Activated T-helper 1 cell treated with anti-CD3 and anti-CD28 coated beads, Interleukin-12 subunit alpha, Interleukin-12 subunit beta, Interleukin-2, Interleukin-4 antibody, amounts not matched to agents 30 ng/mL and 10 ng/mL and 1 ng/mL, durations not matched to agents 14 hours and 24 hours and 36 hours (primary cell): ENCODE data around the gene ELF3. TPM values are rescaled to one million over a fixed set of nuclear protein-coding genes. Genes with fewer than 3 reads are reported as not detected.

Experiments used
- DNase-seq: peaks from one replicate; pipeline ENCODE4 v3.0.0; 2021; ENCODE audit warnings: low spot score
- H3K27ac Mint-ChIP-seq: one replicate; pipeline ENCODE4 v1.8.0; 2021; ENCODE audit warnings: mild to moderate bottlenecking, mixed read lengths
- H3K27me3 Mint-ChIP-seq: one replicate; pipeline ENCODE4 v1.8.0; 2022; ENCODE audit warnings: mild to moderate bottlenecking, moderate library complexity, mixed read lengths; ENCODE audit not compliant: insufficient read depth
- H3K36me3 Mint-ChIP-seq: one replicate; pipeline ENCODE4 v1.8.0; 2021; ENCODE audit warnings: low read depth, mixed read lengths
- H3K4me1 Mint-ChIP-seq: one replicate; pipeline ENCODE4 v1.8.0; 2021; ENCODE audit warnings: low read depth, mixed read lengths
- H3K4me3 Mint-ChIP-seq: one replicate; pipeline ENCODE4 v1.8.0; 2021; ENCODE audit warnings: mild to moderate bottlenecking, moderate library complexity, mixed read lengths
- H3K9me3 Mint-ChIP-seq: one replicate; pipeline ENCODE4 v1.8.0; 2021; ENCODE audit warnings: mixed read lengths
- intact Hi-C: fragments of 100-400 bp; cut with micrococcal nuclease; formaldehyde crosslinking; loops from one replicate; pipeline ENCODE4 v1.15.1; 2024
- total RNA-seq: library from RNA; stranded (reverse); gene quantifications from 2 replicates; pipeline ENCODE4 v1.2.3, GENCODE V29; 2022

ELF3 gene
- total RNA-seq, 1 donor from 2014 or later, result 0.23 TPM

DNA sequence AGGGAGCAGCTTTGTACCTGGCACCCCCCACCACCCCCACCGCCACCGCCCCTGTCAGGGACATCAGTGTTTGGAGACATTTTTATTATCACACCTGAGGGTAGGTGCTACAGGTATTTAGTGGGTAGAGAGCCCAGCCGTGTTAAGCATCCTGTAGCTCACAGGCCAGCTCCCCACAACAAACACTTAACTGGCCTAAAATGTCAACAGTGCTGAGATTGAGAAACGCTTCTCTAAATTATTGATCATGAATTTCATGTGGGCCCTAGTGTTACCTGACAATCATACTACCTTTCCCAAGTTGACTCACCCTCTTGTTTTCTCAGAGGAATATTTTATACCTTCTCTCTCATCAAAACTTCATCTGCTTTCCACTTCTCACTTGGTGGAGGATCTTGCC is 21.4 kb downstream of the ELF3 start:
- Mint-ChIP-seq H3K27ac (no peak overlapping the region), H3K4me1 (no peaks in the 10 kb centered on the region), H3K4me3 (no peak overlapping the region), H3K36me3 (no peaks in the 10 kb centered on the region), H3K9me3 (no peaks in the 10 kb centered on the region), H3K27me3 (peaks cover 4% of the 10 kb centered on the region)
- DNase-seq, result no peak
- intact Hi-C loops, result no loop called here

DNA sequence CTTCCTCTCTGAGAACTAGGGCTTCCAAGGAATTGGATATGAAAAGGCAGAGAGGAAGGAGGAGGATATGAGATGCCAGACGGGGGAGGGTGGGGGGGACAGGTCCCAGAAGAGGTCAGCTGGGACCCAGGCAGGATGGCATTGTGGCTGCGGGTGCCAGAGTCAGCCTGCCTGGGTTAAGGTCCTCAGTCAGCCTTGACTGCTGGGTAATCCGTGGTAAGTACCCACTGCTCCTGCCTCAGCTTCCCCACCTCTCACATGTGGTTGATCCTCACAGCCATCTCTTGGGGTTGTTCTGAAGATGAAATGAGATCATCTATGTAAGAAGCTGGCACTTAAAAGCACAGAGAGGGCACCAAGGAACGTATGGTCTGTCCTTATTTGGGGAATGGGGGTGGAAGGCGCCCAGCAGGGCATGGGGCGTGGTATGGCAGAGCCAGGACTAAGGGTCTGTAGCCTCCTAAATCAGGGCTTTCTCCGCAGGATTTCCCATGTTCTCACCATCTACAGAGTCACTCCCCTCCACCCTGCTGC is 23.8 kb downstream of the ELF3 start:
- Mint-ChIP-seq H3K27ac (no peak overlapping the region), H3K9me3 (no peaks in the 10 kb centered on the region), H3K4me1 (no peaks in the 10 kb centered on the region), H3K36me3 (no peaks in the 10 kb centered on the region), H3K27me3 (peaks cover 2% of the 10 kb centered on the region), H3K4me3 (no peak overlapping the region)
- no peak for DNase-seq
- intact Hi-C loops, result no loop called here

DNA sequence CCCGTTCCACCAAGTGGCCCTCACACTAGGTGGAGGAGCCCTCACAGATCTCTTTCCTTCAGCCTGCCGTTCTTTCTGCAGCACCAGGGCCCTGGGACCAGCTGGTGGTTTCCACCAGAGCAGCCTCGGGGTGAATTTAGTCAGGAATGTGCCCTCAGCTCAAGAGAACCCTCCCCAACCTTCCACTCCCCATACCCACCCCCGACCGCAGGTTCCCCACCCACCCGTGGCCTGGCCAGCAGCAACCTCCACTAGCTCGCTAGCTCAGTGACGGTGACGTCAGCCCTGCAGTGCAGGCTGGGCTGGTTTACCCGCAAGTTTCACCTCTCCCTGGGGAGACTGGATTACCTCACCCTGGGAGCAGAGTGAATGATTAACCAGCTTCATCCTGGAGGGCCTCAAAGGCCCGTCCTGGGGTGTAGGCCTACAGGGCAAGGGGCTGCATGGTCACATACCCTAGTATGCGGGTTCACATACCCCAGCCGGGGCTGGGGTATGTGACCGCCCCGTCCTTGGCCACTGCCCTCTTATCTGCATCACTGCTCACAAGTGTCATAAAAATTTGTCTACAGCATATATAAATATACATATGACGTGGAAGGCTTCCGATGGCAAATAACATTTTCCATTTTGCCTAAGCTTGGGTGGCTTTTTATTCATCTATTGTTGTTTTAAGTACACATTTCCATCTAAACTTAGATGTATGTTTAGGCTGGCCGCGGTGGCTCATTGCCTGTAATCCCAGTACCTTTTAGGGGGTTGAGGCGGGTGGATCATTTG is 24.5 kb downstream of the ELF3 start:
- Mint-ChIP-seq H3K27ac (no peak overlapping the region), H3K9me3 (no peaks in the 10 kb centered on the region), H3K27me3 (no peaks in the 10 kb centered on the region), H3K36me3 (no peaks in the 10 kb centered on the region), H3K4me1 (no peaks in the 10 kb centered on the region), H3K4me3 (no peak overlapping the region)
- no peak for DNase-seq
- intact Hi-C loops, result no loop called here

DNA sequence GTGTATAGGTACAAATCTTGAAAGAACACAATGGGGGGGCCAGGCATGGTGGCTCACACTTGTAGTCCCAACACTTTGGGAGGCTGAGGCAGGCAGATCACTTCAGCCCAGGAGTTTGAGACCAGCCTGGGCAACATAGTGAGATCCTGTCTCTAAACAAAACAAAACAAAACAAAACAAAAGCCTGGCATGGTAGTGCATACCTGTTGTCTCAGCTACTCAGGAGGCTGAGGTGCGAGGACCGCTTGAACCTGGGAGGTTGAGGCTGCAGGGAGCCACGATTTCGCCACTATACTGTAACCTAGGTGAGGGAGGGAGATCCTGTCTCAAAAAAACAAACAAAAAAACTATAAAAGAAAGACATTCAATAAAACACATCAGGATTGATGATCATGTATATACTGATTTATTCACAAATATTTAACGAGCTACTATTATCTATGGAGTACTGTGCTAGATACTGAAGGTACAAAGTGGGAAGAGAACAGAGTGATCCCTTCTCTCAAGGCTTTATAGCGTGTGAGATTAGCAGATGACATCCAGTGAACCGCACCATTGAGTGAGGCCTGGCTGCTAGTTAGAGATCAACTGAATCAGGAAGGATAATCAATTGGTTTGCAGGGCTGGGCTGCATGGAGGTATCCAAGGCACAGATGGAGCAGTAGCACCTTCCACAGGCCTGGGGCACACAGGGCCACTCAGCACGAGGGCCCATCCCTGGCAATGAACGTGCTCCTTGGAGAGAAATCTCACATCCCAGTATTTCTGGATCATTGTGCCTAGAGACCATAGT is 26.4 kb downstream of the ELF3 start:
- DNase-seq, result no peak
- intact Hi-C loops, result no loop called here
- Mint-ChIP-seq H3K27me3 (no peaks in the 10 kb centered on the region), H3K36me3 (no peaks in the 10 kb centered on the region), H3K4me3 (no peak overlapping the region), H3K4me1 (no peaks in the 10 kb centered on the region), H3K9me3 (no peaks in the 10 kb centered on the region), H3K27ac (no peak overlapping the region)

DNA sequence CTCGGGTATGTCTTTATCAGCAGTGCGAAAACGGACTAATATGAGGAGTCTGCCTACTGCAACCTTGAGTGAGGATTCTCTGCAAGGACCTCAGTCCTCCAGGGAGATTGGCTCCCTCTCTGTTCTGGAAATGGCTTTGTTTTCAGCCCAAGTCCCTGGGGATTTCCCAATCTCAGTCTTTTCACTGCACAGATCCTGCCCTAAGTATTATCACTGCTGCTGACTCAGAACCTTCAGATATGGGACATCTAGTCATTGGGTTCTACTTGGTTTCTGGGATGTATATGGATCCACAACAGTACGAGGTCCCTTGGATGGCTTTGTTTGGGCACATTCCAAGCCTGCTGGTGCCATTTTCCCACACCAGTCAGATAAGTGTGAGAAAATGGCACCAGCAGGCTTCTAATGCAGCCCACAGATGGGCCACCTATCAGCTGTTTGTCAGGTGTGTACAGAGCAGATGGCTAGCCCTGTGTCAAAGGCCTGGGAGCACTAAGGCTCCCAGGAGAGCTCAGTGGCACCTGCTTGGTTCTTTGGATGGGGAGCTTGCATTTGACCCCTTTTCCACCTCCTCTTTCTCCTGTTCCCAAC is 27.4 kb downstream of the ELF3 start:
- H3K4me1 Mint-ChIP-seq, result no peaks in the 10 kb centered on the region
- H3K9me3 Mint-ChIP-seq, result no peaks in the 10 kb centered on the region
- no peak for DNase-seq
- H3K36me3 Mint-ChIP-seq, result no peaks in the 10 kb centered on the region
- no peak overlapping the region for H3K27ac Mint-ChIP-seq
- intact Hi-C loops, result no loop called here
- no peak overlapping the region for H3K4me3 Mint-ChIP-seq
- H3K27me3 Mint-ChIP-seq, result no peaks in the 10 kb centered on the region

DNA sequence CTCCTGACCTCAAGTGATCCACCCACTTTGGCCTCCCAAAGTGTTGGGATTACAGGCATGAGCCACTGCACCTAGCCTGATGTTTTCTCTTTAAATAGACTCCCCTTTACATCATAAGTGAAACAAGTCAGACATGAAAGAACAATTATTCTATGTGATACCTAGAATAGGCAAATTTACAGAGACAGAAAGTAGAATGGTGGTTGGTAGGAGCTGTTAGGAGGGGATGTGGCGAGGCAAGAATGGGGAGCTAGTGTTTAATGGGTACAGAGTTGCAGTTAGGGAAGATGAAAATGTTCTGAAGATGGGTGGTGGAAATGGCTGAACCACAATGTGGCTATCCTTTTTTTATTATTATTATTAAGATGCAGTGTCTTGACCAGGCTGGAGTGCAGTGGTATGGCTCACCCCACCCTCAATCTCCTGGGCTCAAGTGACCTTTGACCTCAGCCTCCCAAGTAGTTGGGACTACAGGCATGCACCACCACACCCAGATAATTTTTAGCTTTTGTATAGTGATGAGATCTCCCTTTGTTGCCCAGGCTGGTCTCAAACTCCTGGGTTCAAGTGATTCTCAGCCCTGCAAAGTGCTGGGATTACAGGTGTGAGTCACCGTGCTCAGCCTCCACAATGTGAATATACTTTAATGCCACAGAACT is 28.4 kb downstream of the ELF3 start:
- H3K27me3 Mint-ChIP-seq, result no peaks in the 10 kb centered on the region
- H3K4me3 Mint-ChIP-seq, result no peak overlapping the region
- no peaks in the 10 kb centered on the region for H3K36me3 Mint-ChIP-seq
- H3K4me1 Mint-ChIP-seq, result no peaks in the 10 kb centered on the region
- H3K27ac Mint-ChIP-seq, result no peak overlapping the region
- intact Hi-C loops, result no loop called here
- no peak for DNase-seq
- H3K9me3 Mint-ChIP-seq, result no peaks in the 10 kb centered on the region

DNA sequence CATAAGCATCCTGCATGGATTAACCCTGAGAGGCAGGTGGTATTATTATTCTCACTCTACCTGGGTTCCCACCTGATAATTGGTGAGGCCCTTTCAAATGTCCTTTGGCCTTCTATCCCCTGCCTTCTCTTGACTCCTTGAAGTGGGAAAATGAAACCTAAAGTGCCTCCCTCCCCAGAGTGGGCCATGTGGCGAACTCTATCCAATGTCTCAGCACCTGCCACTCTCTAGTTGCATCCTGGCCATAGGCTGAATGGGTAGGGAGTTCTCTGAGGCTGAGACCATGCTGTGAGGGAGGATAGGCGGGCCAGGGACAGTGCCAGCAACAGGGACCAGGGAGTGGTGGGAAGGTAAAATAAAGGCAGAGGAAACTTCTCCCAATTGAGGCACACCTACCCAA is 35.3 kb downstream of the ELF3 start:
- H3K27me3 Mint-ChIP-seq, result no peaks in the 10 kb centered on the region

DNA sequence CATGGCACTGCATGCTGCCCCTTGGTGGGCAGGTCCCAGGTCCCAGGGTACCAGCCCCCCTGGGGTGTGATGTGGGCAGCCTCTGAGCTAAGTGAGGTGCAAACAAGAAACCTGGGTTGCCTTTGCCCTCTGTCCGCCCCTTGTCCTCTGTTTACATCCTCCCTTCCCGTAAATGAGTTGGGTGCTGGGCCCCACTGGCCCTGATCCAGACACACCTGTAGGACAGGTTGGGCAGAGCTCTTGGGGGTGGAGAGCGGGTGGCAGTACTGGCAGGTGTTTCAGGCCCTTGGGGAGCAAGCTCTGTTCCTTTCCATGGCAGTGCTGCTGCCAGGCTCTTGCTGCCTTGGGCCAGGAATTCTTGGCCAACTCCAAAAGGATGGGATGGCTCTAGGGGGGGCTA is 35.8 kb downstream of the ELF3 start:
- intact Hi-C loops, result no loop called here
- H3K36me3 Mint-ChIP-seq, result no peaks in the 10 kb centered on the region
- H3K27me3 Mint-ChIP-seq, result no peaks in the 10 kb centered on the region
- no peak overlapping the region for H3K27ac Mint-ChIP-seq
- no peak for DNase-seq
- H3K4me1 Mint-ChIP-seq, result no peaks in the 10 kb centered on the region
- no peaks in the 10 kb centered on the region for H3K9me3 Mint-ChIP-seq
- H3K4me3 Mint-ChIP-seq, result no peak overlapping the region

More for the DNA sequence above, 35.3 kb downstream of the ELF3 start:
- DNase-seq, result no peak
- Mint-ChIP-seq H3K27ac (no peak overlapping the region), H3K9me3 (no peaks in the 10 kb centered on the region), H3K36me3 (no peaks in the 10 kb centered on the region), H3K4me3 (no peak overlapping the region), H3K4me1 (no peaks in the 10 kb centered on the region)
- intact Hi-C loops, result no loop called here

DNA sequence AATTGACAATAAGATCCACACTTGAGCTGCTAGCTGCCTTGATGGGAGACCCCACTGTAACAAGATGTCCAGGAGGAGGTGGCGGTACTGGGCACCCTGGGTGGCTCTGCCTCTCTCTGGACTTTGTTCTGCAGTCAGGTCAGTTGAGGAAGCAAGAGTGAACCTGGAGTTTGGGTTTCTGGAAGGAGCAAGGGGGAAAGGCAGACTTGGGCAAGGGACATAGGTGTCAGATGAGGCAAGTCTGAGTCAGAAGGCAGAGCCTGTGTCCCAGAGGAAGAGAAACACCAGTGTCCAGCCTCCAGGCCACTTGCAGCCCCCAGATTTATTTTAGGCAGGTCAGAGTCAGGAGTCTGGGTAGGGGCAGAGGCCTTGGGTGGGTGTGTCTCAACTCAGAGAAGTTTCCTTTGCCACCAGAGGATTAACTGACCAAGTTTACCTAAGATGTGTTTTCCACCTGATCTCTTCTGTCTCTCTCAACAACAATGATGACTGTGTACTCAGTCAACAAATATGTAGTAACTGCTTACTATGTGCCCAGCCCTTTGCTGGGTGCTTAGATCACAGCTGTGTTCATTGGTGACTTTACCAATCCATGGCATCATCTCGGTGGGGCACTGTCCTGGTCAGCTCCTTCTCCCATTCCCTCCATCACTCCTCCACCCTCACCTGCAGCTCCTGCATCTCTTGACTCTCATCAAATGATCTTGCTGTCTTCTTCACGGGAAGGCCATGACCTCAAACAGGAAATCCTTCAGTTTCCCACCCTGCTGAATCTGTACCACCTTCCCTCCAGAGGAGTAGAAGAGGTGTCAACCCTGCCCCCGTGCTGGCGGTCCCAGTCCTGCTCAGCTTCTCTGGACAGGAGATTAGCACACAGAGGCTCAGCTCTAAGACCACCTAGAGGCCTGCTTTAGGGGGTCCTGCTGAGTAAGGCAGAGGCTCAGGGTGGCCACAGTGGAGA is 36.6 kb downstream of the ELF3 start:
- no peaks in the 10 kb centered on the region for H3K27me3 Mint-ChIP-seq
- intact Hi-C loops, result no loop called here
- H3K36me3 Mint-ChIP-seq, result no peaks in the 10 kb centered on the region
- no peak for DNase-seq
- no peaks in the 10 kb centered on the region for H3K9me3 Mint-ChIP-seq
- no peak overlapping the region for H3K4me3 Mint-ChIP-seq
- no peaks in the 10 kb centered on the region for H3K4me1 Mint-ChIP-seq
- H3K27ac Mint-ChIP-seq, result no peak overlapping the region

DNA sequence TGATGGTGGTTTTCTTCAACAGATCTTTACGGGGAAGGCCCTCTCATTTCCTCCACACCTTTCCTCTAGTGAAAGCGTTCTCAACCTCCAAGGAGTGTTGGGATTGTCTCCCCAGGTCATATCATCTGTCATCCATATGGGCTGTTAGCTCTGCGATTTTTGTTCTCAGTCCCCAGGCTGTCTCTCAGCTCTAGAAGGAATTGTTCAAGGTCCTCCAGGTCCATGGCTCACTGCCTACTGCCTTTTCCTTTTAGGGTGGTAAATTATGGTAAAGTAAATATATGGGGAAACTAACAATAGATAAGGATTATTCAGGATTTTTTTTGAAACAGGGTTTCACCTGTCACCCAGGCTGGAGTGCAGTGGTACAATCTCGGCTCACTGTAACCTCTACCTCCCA is 37.6 kb downstream of the ELF3 start:
- no peaks in the 10 kb centered on the region for H3K4me1 Mint-ChIP-seq
- intact Hi-C loops, result no loop called here
- no peaks in the 10 kb centered on the region for H3K36me3 Mint-ChIP-seq
- H3K27ac Mint-ChIP-seq, result no peak overlapping the region
- no peaks in the 10 kb centered on the region for H3K9me3 Mint-ChIP-seq
- H3K4me3 Mint-ChIP-seq, result no peak overlapping the region
- DNase-seq, result no peak
- H3K27me3 Mint-ChIP-seq, result no peaks in the 10 kb centered on the region

DNA sequence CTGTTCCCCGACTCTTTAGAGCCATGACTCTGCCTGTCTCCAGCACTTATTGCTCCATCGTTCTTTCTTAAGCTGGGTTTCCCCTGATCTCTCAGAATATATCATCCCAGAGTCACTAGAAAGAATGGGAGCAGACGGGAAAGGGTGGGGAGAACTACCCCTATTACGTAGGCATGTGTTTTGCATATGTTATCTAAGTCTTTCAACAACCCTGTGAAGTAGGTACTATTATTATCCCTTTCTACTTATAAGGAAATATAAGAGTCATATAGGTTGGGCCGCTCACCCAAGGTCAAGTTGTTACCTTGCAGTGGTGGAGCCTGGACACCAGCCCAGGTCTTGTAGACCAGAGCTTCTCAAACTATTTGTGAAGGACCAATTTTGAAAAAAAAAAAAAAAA is 38.7 kb downstream of the ELF3 start:
- intact Hi-C loops, result no loop called here
- Mint-ChIP-seq H3K27me3 (peaks cover 3% of the 10 kb centered on the region), H3K4me1 (no peaks in the 10 kb centered on the region), H3K27ac (no peak overlapping the region), H3K4me3 (no peak overlapping the region), H3K9me3 (no peaks in the 10 kb centered on the region), H3K36me3 (no peaks in the 10 kb centered on the region)
- no peak for DNase-seq

DNA sequence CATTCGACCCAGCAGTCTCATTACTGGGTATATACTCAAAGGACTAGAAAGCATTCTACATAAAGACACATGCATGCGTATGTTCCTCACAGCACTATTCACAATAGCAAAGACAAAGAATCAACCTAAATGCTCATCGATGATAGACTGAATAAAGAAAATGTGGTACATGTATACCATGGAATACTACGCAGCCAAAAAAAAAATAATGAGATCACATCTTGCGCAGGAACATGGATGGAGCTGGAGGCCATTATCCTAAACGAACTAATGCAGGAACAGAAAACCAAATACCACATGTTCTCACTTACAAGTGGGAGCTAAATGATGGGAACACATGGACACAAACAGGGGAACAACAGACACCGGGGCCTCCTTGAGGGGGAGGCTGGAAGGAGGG is 43.7 kb downstream of the ELF3 start:
- Mint-ChIP-seq H3K36me3 (no peaks in the 10 kb centered on the region), H3K4me3 (no peak overlapping the region), H3K27ac (no peak overlapping the region), H3K4me1 (no peaks in the 10 kb centered on the region), H3K9me3 (no peaks in the 10 kb centered on the region), H3K27me3 (peaks cover 5% of the 10 kb centered on the region)
- DNase-seq, result no peak
- intact Hi-C loops, result no loop called here
